Fibroblast of peridontal ligament (primary cell): ENCODE measurements around the gene BCAR1.

Source experiments
- DNase-seq: peaks from one replicate; pipeline ENCODE4 v3.0.0-alpha.2; 2010; ENCODE audit errors: extremely low read depth

Gene BCAR1

DNA sequence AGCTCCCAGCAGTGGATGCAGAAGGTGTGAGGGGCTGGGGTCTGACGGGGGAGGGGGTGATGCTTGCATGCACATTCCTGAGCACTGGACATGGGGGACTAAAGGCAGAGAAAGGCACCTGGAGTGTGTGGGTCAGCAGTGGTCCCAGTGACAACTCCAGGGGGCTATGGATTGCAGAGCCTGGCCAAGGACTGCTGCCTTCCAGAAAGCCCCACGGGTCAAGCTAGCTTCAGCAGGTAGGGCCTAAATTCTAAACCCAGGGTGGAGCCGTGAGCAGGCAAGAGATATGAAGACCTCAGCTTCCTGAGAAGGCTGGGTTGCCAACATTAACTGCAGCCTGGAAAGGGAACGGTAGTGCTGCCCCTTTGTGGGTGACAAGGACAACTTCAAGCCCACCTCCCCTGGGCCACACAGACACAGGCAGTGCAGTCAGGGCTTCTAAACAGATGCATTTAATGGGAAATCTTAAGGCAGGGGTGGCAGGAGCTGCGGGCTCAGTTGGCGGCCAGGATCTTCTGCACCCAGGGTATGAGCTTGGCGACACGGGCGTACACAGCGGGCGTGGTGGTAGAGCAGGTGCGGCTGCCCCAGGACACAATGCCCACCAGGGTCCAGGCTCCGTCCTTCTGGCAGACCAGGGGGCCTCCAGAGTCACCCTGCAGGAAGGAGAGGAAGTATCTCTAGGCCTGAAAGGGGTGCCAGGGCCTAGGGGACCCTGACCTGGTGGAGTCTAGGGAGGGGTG is 47.6 kb downstream of the BCAR1 start:
- DNase-seq = no peak

GRCh38 chr16:75203096-75203495 is 48.3 kb downstream of the BCAR1 start:
- no peak for DNase-seq

- no peak for DNase-seq
These were observed 49.3 kb downstream of the BCAR1 start for GRCh38 chr16:75202069-75202590.

DNA sequence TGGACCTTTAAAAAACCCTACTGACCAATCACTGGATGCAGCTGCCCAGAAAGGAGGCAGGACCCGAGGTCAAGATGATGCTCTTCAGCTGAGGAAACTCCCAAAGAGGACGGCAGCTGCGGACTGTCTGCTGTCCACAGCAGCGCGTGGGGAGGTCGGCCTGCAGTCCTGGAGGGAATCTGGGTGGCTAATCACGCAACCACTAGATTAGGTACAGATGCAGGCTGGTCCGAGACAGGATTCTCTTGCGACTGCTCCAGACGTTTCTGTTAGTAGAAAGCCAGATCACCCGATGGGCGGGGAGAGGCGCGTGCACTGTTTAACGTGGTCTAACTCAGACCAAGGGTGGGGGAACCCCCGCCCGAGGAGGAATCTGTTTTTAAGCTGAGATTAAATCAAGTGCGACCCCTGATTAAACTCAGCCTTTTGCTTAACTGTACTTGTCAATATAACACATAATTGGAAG is 53.3 kb downstream of the BCAR1 start:
- DNase-seq = peak; percentile 78

DNA sequence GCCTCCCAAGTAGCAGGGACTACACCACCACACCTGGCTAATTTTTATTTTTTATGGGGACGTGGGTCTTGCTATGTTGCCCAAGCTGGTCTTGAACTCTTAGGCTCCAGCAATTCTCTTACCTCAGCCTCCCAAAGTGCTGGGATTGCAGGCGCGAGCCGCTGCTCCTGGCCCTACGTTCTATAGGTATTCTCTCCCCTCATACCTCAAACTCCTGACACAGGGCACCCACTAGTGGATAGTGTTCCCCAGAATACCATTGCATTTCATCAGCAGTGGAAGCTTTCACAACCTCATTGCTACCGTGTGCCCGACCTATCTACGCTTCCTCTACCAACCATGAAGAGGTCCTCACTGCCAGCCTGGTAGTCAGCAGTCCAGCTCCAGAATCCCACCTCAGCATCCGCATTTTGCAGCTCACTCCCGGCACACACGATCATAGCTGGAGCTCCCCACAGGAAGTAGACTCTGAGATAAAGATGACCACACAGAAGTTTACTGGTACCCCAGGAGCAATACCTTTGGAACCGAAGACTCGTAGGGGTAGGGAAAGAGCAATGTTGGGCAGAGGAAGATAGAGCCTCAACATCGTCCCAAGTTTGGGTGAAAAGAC is 53.8 kb downstream of the BCAR1 start:
- no peak for DNase-seq

- no peak for DNase-seq
These were observed 54.6 kb downstream of the BCAR1 start for GRCh38 chr16:75196836-75197235.

DNA sequence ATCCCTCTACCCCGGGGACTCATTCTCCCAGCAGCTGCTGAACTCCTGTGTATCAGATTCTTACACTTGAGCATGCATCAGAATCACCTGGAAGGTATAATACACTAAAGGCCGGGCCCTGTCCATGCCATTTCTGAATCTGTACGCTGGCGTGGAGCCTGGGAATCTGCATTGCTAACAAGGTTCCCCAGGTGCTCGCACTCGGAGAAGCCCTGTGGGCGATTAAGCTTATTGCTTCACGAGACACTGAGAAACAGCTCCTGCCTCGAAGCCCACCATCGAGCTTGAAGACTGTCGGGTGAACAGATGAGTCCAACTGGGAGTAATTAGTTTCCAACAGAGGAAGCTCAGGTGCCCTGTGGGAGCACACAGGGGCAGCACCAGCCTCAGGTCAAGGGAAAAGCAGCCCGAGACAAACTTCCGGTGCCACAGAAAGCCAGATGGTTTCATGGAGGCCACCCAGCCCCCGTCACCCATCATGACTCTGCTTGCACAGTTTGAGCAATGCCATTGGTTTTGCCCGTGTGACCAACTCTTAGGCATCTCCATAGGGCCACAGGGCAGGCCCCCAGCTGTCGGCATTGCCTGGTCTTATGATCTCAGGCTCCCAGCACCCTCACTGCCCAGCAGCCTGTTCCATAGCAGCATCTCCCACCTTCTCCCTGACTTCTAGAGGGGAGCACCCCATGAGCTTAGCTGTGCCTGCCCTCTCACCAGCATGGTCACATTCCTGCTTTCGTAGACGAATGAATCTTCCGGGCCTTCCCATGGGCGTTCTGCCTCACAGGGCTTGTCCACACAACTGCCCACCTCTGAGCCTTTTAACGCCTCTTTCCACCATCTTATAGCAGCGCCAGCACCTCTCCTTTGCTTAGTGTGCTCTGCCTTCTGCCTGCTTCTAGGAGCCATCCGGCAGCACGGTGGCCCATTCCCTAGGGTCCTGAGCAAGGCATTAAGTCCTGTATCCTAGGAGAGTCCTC is 55.3 kb downstream of the BCAR1 start:
- DNase-seq = no peak

GRCh38 chr16:75193730-75194444 is 57.5 kb downstream of the BCAR1 start:
- DNase-seq = no peak

GRCh38 chr16:75193265-75193650 is 58.2 kb downstream of the BCAR1 start:
- DNase-seq = no peak

GRCh38 chr16:75192606-75193264 is 58.7 kb downstream of the BCAR1 start:
- DNase-seq = no peak

GRCh38 chr16:75189638-75190245 is 61.7 kb downstream of the BCAR1 start:
- no peak for DNase-seq

- no peak for DNase-seq
These were observed 62.5 kb downstream of the BCAR1 start for GRCh38 chr16:75188832-75189477.

GRCh38 chr16:75181630-75182029 is 69.8 kb downstream of the BCAR1 start:
- DNase-seq = no peak

- no peak for DNase-seq
These were observed 72.2 kb downstream of the BCAR1 start for GRCh38 chr16:75179208-75179607.
